ENCODE measurements around the gene LAMB2.

The LAMB2 gene

DNA sequence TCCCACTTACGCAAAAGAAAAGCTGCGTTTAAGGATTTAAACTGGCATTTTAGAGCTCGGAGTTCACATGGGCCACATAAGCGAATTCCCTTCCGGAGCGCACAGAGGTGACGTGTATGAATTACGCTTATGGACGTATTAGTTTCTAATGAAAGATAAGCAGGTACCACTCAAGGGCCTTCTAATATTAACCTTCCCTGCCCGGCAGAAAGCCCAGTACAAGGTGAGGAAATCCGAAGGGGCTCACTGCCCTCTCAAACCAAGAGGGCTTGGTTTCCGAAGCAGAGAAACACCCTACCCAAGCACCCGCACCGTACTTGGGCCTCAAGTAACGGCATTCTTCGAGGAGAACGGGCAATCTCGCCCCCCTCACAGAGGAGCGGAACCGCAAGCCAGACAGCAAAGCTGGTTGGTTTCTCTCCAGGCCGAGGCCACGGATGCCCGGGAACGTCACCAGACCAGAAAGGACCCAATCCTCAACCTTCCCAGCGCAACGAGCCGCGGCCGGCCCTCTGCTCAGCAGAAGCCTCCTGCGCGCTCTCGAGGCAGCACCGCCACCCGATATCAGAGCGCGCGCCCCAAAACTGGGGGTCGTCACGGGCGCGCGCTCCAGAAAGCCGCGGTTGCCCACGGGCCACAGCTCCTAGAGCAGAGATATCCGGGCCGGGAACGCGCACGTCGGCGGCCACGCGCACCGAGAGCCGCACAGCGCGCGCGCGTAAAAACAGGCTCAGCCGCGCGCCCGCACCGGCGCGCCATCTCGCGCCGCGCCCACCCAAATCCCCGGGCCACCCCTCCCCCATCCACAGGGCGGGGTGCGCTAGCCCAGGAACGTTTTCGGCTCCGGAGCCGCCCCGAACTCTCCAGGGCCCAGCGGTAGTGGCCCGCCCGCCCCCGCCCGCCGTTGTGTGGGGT is 39.7 kb downstream of the LAMB2 start:
- peak; percentile 14; the same call in 1 of the 2 replicates for TF ChIP-seq TEAD4 (IDR thresholded peaks at IDR 0.05)
- TF ChIP-seq, protein P1, sequence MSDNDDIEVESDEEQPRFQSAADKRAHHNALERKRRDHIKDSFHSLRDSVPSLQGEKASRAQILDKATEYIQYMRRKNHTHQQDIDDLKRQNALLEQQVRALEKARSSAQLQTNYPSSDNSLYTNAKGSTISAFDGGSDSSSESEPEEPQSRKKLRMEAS (IDR thresholded peaks at IDR 0.05): peak; percentile 38; the same call in 1 of the 2 replicates
- TF ChIP-seq EGR1 (IDR thresholded peaks at IDR 0.05): no peak
- TF ChIP-seq TCF12 (IDR thresholded peaks at IDR 0.05; ENCODE audit: low read depth): peak; percentile 21; the same call in 1 of the 2 replicates
- no peak for TF ChIP-seq YY1 (IDR thresholded peaks at IDR 0.05; ENCODE audit: low read depth)
- peak; percentile 76 for TF ChIP-seq CREB1 (IDR thresholded peaks at IDR 0.05; ENCODE audit: low read depth)
- TF ChIP-seq, protein P2, sequence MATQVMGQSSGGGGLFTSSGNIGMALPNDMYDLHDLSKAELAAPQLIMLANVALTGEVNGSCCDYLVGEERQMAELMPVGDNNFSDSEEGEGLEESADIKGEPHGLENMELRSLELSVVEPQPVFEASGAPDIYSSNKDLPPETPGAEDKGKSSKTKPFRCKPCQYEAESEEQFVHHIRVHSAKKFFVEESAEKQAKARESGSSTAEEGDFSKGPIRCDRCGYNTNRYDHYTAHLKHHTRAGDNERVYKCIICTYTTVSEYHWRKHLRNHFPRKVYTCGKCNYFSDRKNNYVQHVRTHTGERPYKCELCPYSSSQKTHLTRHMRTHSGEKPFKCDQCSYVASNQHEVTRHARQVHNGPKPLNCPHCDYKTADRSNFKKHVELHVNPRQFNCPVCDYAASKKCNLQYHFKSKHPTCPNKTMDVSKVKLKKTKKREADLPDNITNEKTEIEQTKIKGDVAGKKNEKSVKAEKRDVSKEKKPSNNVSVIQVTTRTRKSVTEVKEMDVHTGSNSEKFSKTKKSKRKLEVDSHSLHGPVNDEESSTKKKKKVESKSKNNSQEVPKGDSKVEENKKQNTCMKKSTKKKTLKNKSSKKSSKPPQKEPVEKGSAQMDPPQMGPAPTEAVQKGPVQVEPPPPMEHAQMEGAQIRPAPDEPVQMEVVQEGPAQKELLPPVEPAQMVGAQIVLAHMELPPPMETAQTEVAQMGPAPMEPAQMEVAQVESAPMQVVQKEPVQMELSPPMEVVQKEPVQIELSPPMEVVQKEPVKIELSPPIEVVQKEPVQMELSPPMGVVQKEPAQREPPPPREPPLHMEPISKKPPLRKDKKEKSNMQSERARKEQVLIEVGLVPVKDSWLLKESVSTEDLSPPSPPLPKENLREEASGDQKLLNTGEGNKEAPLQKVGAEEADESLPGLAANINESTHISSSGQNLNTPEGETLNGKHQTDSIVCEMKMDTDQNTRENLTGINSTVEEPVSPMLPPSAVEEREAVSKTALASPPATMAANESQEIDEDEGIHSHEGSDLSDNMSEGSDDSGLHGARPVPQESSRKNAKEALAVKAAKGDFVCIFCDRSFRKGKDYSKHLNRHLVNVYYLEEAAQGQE (IDR thresholded peaks at IDR 0.05; ENCODE audit: low read depth): no peak
- TF ChIP-seq ZBTB7A (IDR thresholded peaks at IDR 0.05; ENCODE audit: low read depth): peak; percentile 74; the same call in 1 of the 2 replicates

- TF ChIP-seq FOXM1 (IDR thresholded peaks at IDR 0.05; ENCODE audit: borderline replicate concordance, low read depth) (no peak), RAD21 (IDR thresholded peaks at IDR 0.05; ENCODE audit: low read depth) (no peak), YY1 (IDR thresholded peaks at IDR 0.05; ENCODE audit: low read depth) (no peak), TCF12 (IDR thresholded peaks at IDR 0.05; ENCODE audit: low read depth) (no peak), ZBTB7A (IDR thresholded peaks at IDR 0.05; ENCODE audit: low read depth) (no peak), CREB1 (IDR thresholded peaks at IDR 0.05; ENCODE audit: low read depth) (no peak), NFIC (IDR thresholded peaks at IDR 0.05) (no peak), CEBPB (IDR thresholded peaks at IDR 0.05) (no peak), EGR1 (IDR thresholded peaks at IDR 0.05) (no peak), TEAD4 (IDR thresholded peaks at IDR 0.05) (no peak), TAF1 (IDR thresholded peaks at IDR 0.05; ENCODE audit: low read depth) (no peak), USF1 (IDR thresholded peaks at IDR 0.05) (no peak)
- TF ChIP-seq, protein P1 (IDR thresholded peaks at IDR 0.05): no peak
Observed at GRCh38 chr3:49081429-49081828, 51.4 kb downstream of the LAMB2 start.

GRCh38 chr3:49079270-49079669 is 53.6 kb downstream of the LAMB2 start:
- TF ChIP-seq YY1 (IDR thresholded peaks at IDR 0.05; ENCODE audit: low read depth) (no peak), EP300 (IDR thresholded peaks at IDR 0.05; ENCODE audit: borderline replicate concordance) (no peak)

DNA sequence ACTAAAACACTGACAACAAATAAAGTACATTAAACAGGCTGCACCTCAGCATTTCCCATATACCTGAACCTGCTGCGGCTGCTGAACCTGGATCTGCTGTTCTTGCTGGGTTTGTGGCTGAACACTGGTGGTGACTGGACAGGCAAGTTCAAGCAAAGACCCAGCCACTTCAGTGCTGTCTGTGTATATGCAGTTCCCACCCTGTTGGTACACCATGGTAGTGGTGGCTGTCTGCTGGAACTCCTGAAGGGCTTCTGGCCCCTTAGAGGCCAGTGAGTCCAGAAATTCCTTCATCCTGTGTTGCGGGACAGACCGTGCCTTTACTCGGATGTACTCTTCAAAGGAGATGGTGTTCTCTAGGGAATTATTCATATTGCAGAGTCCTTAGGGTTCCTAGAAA is 56.2 kb downstream of the LAMB2 start:
- no peak for TF ChIP-seq CREB1 (IDR thresholded peaks at IDR 0.05; ENCODE audit: low read depth)
- no peak for TF ChIP-seq TAF1 (IDR thresholded peaks at IDR 0.05; ENCODE audit: low read depth)
- TF ChIP-seq, protein P2 (IDR thresholded peaks at IDR 0.05; ENCODE audit: low read depth): no peak
- TF ChIP-seq YY1 (IDR thresholded peaks at IDR 0.05; ENCODE audit: low read depth): no peak

GRCh38 chr3:49076116-49076515 is 56.7 kb downstream of the LAMB2 start:
- TF ChIP-seq USF1 (IDR thresholded peaks at IDR 0.05): no peak
- no peak for TF ChIP-seq TAF1 (IDR thresholded peaks at IDR 0.05; ENCODE audit: low read depth)
- TF ChIP-seq YY1 (IDR thresholded peaks at IDR 0.05; ENCODE audit: low read depth): no peak
- TF ChIP-seq CEBPB (IDR thresholded peaks at IDR 0.05): no peak
- no peak for TF ChIP-seq FOXM1 (IDR thresholded peaks at IDR 0.05; ENCODE audit: borderline replicate concordance, low read depth)
- no peak for TF ChIP-seq EGR1 (IDR thresholded peaks at IDR 0.05)
- TF ChIP-seq CREB1 (IDR thresholded peaks at IDR 0.05; ENCODE audit: low read depth): no peak
- no peak for TF ChIP-seq RAD21 (IDR thresholded peaks at IDR 0.05; ENCODE audit: low read depth)
- TF ChIP-seq TCF12 (IDR thresholded peaks at IDR 0.05; ENCODE audit: low read depth): no peak
- TF ChIP-seq, protein P2 (IDR thresholded peaks at IDR 0.05; ENCODE audit: low read depth): no peak

All from Ishikawa (cell line).